Stimulated activated CD4-positive, alpha-beta T cell treated with anti-CD3 and anti-CD28 coated beads, Interleukin-15, amount 100 ng/mL, for 24 hours (primary cell): Measurements from ENCODE around the gene PDE11A.

ENCODE experiments used
- DNase-seq: peaks from one replicate; pipeline ENCODE4 v3.0.0-alpha.2; 2020

Gene PDE11A

DNA sequence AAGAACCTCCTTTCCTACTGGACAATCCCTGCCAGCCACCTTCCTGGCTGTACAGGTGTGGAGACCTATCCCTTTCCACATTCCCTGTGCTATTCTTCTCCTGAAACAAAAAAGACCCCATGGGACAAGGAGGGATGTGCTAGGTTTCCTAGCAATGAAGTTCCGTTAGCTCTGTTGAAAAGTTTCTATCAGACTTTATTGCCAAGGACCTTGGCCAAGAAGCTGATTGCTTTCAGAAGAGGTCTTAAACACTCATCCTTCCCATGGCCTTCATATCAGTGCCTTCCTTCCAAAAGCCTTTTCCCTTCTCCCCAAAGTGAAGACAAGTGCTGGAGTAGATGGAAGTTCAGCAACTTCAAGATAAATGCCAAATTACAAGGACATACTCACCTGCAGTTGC, 485.2 kb downstream of the PDE11A start:
- DNase-seq: no peak

- DNase-seq: no peak
Measured at GRCh38 chr2:177586154-177586553, 486.4 kb downstream of the PDE11A start.

DNA sequence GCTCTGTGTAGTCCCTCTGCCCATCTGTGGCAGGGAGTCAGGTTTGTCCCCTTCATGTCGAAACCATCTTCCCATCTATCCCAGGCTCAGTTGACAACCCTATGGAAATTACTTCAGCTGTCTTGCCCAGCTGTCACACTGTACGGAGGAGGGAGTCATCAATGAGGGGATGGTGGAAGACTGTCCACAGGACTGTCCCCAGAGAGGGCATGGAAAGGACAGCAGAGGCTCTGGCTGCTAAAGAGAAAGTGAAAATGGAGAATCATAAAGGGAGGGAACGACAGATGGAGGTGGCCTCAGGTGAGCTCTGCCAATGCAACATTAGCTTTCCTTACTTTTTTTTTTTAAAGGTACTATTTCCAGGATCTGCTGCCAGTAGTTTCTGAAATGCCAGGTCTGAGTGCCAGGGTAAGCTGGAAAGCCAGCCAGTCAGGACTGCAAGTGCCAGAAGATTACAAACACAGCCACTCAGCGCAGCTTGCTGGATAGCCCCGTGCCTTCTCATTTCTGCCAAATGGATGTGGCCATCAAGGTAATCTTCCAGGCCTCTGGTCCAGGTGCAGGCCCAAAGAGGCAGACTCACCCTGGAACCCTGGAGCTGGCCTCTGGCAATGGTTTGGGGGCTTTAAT, 487.2 kb downstream of the PDE11A start:
- DNase-seq: no peak

- DNase-seq: no peak
Measured at GRCh38 chr2:177584030-177584692, 488.4 kb downstream of the PDE11A start.

DNA sequence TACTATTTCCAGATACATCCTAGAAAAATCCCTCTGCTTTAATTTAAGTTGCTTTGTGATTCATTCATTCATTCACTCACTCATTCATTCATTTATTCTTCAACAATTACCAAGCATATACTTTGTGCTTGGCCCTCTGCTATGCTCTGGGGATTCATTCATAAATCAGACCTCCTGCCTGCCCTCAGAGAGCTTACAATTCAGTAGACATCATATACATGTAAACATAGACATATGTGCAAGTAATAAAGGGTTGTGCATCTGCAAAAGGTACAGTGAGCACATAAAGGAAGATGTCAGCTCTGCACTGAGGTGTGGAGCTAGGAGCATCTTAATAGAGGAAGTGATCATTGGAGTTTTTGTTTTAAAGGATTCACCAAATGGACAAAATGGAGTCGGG, 490.6 kb downstream of the PDE11A start:
- DNase-seq: no peak

DNA sequence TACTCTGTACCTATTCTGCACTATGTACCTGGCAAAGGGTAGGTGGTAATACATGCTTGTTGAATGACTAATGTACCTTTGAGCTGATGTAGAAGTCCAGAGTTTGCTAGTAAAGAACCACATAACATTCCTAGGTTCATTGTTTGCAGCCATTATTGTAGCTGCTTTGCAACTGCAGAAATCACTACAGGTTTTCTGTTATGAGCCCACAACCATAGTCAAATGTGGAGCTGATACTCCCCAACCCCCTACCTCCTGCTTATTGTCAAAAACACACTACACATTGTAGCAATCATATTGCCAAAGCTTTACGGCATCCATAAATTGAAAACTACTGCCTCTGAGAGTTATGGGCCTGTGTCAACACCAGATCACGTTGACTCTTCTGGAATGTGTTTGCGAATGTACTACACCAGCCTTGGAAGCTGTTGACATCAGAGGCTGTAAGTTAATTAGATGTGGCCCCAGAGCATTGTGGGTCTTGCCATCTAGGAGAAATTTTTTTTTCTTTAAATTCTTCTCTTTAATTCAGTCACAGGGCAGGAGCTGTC, 493.0 kb downstream of the PDE11A start:
- DNase-seq: no peak

DNA sequence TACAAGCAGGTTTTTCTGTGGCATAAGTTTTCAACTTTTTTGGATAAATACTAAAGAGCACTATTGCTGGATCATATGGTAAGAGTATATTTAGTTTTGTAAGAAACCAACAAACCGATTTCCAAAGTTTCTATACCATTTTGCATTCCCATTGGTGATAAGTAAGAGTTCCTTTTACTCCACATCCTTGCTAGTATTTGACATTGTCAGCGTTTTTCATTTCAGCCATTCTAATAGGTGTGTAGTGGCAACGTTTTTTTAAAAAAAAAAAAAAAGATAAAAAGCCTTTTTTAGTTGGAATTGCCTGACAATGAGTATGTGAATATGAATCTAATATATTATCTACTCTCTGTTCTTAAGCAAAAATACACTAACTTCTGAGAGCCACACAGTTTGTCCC, 494.1 kb downstream of the PDE11A start:
- no peak for DNase-seq

GRCh38 chr2:177577075-177577474, 495.5 kb downstream of the PDE11A start:
- DNase-seq: no peak

GRCh38 chr2:177575358-177575757, 497.2 kb downstream of the PDE11A start:
- DNase-seq: no peak

GRCh38 chr2:177574356-177574755, 498.2 kb downstream of the PDE11A start:
- no peak for DNase-seq
